NCI-H1930 (cell line): ENCODE data around the gene SSTR4.

Experiments used
- DNase-seq, 2 experiments: peaks; one replicate each; lab custom pipeline; 2025; lab: John Stamatoyannopoulos, UW

Gene SSTR4

GRCh38 chr20:23065266-23066201, 30.4 kb downstream of the SSTR4 start:
- DNase-seq, result no peak

- no peak for DNase-seq
Measured at GRCh38 chr20:23066772-23067171, 31.7 kb downstream of the SSTR4 start.

- no peak for DNase-seq
Measured at GRCh38 chr20:23068283-23068682, 33.2 kb downstream of the SSTR4 start.

GRCh38 chr20:23069108-23069507, 34.0 kb downstream of the SSTR4 start:
- no peak for DNase-seq

- DNase-seq, result no peak
Measured at GRCh38 chr20:23071398-23071797, 36.3 kb downstream of the SSTR4 start.

GRCh38 chr20:23071996-23072395, 36.9 kb downstream of the SSTR4 start:
- DNase-seq, result no peak

- DNase-seq, result no peak
Measured at GRCh38 chr20:23072892-23073586, 37.9 kb downstream of the SSTR4 start.

GRCh38 chr20:23074052-23074451, 38.9 kb downstream of the SSTR4 start:
- DNase-seq, result no peak

GRCh38 chr20:23077277-23077676, 42.2 kb downstream of the SSTR4 start:
- DNase-seq, result no peak

- no peak for DNase-seq
Measured at GRCh38 chr20:23078351-23079015, 43.4 kb downstream of the SSTR4 start.

GRCh38 chr20:23079016-23079351, 43.9 kb downstream of the SSTR4 start:
- peak; percentile 77 to 85 for DNase-seq

GRCh38 chr20:23079926-23080325, 44.8 kb downstream of the SSTR4 start:
- DNase-seq, result no peak

- no peak for DNase-seq
Measured at GRCh38 chr20:23080521-23080920, 45.4 kb downstream of the SSTR4 start.

- no peak for DNase-seq
Measured at GRCh38 chr20:23081263-23081819, 46.2 kb downstream of the SSTR4 start.

GRCh38 chr20:23082846-23083552, 47.9 kb downstream of the SSTR4 start:
- DNase-seq, result no peak

- no peak for DNase-seq
Measured at GRCh38 chr20:23083553-23084220, 48.6 kb downstream of the SSTR4 start.

- no peak for DNase-seq
Measured at GRCh38 chr20:23084282-23084844, 49.3 kb downstream of the SSTR4 start.

GRCh38 chr20:23084845-23085365, 49.8 kb downstream of the SSTR4 start:
- DNase-seq, result no peak

- DNase-seq, result no peak
Measured at GRCh38 chr20:23085436-23086055, 50.4 kb downstream of the SSTR4 start.

- DNase-seq, result no peak
Measured at GRCh38 chr20:23086056-23086566, 51.0 kb downstream of the SSTR4 start, which contains the start of gene CD93. CD93 (minus strand) TSS chr20:23086324; CDS start chr20:23086192, 132 bp downstream.
